ENCODE data around the gene GPR132. TPM values are rescaled to one million over a fixed set of nuclear protein-coding genes. Genes with fewer than 3 reads are reported as not detected.

The GPR132 gene, protein sequence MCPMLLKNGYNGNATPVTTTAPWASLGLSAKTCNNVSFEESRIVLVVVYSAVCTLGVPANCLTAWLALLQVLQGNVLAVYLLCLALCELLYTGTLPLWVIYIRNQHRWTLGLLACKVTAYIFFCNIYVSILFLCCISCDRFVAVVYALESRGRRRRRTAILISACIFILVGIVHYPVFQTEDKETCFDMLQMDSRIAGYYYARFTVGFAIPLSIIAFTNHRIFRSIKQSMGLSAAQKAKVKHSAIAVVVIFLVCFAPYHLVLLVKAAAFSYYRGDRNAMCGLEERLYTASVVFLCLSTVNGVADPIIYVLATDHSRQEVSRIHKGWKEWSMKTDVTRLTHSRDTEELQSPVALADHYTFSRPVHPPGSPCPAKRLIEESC
- 0.24 TPM in 1 of 2 replicates, not detected in the other for total RNA-seq

DNA sequence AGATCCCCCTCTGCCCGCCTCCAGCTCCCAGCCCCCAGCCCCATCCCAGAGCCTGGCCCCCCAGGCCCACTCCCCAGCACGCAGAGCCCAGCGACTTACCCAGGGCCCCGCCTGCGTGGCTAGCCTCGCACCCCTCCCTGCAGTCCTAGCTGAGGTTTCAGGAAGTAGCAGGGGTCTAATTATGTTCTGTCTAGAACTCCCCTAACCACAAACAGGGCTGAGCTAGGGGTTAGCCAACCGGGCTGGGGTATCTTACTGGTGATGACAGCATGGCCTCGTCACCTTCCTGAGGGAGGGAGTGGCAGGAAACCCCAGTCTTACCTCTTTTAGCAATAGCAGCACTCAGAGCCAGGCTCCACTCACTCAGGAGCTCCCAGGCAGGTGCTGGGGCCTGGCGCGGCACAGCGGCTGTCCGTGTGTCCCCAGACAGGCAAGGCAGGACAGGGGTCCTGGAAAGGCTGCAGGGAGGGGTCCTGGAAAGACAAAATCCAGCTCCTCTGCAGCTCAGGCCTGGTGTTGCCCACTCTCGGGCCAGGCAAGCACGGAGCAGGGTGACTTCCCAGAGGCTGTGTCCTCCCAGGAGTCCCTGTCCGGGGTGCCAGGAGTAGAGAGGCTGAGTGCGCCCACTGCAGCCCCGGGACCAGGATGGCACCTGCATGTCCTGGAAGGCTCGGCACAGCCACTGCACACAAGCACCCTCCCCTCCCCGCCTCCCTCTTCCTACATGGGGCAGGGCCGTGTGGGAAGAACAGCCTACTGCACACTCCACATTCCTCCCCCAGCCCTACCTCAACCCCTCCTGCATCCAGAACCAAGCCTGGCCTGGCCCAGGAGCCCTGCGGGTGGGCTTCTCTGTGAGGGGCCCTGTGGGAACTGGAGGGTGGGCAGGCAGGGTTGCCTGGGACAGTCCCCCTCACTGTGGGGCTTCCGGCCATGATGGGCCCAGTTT, at the start of gene GPR132:
TSS of gene GPR132 (minus strand) at position 151 of the 949 bp plus-strand sequence. CDS start 10,010 bp downstream, outside the sequence.

DNA sequence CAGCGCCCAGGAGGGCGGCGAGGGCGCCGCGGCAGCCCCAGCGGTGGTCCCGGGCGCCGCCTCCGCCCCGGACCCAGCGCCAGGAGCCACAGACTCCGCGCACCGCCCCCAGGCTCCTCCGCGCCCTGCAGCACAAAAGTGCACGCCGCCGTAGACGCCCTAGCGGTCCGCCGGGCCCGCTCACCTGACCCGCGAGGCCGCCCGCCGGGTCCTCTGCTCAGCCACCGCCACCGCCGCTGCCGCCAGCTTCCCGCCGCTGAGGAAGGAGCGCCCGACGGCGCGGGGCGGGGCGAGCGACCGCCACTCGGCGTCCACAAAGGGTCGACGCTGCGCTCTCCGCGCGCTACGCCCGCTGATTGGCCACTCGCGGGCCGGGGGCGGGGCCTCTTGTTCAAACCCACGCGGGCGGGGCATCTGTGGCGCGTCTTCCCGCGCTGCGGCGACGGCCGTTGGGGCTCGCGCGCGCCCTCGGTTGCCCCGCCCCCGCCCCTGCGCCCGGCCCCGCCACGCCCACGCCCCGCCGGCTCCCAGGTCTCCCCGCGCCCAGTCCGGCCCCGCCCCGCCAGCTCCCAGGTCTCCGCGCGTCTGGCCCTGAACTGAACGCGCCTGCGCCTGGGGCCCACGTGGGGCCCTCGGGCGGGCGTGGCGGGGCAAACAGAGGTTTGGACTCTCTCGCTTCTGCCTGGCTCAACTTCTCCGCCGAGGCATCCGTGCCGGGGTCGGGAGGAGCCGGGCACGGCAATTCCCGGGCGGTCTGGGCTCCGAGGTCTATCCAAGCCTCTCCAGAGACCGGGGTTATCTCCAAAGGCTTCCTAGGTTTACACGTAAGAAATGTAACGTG, 44.2 kb downstream of the GPR132 start, which contains the start of gene CDCA4:
TSS of gene CDCA4 (minus strand) at position 269 of the 841 bp plus-strand sequence. CDS start 9,154 bp downstream, outside the sequence.

Other genes with a start within 250 kb of the GPR132 start
- gene CEP170B, start 200.2 kb downstream of the GPR132 start, total RNA-seq, result 36.0 and 49.9 TPM in 2 replicates
- not detected in 2 replicates for gene PLD4, start 140.6 kb downstream of the GPR132 start, total RNA-seq
- gene AHNAK2, start 87.1 kb downstream of the GPR132 start, total RNA-seq, result 423 and 574 TPM in 2 replicates
- gene CLBA1, start 79.6 kb downstream of the GPR132 start, total RNA-seq, result 9.2 and 14.0 TPM in 2 replicates
- gene CDCA4, start 44.3 kb downstream of the GPR132 start, total RNA-seq, result 53.3 and 55.7 TPM in 2 replicates
- 17.4 and 21.7 TPM in 2 replicates for gene JAG2, start 103.3 kb upstream of the GPR132 start, total RNA-seq
- gene NUDT14, start 115.9 kb upstream of the GPR132 start, total RNA-seq, result 36.9 and 39.2 TPM in 2 replicates
- 65.8 and 71.0 TPM in 2 replicates for gene BTBD6, start 183.1 kb upstream of the GPR132 start, total RNA-seq
- gene BRF1, start 235.6 kb upstream of the GPR132 start, total RNA-seq, result 22.9 and 27.5 TPM in 2 replicates
- gene PACS2, start 249.3 kb upstream of the GPR132 start, total RNA-seq, result 42.0 and 56.1 TPM in 2 replicates

Data from tracheal epithelial cell (primary cell).